SJCRH30 (cell line): ENCODE results near the gene VPS9D1. TPM values are rescaled to one million over a fixed set of nuclear protein-coding genes. Genes with fewer than 3 reads are reported as not detected.
A peak's percentile ranks its signal among the peaks of the same experiment; 100 is the strongest.
"Not testable (repeated sequence)": the region's sequence is repeated elsewhere in the genome, so short reads cannot be mapped to it uniquely, and the experiment has no call there.

Experiments
- DNase-seq, 2 experiments: peaks; one replicate each; pipeline ENCODE4 v3.0.0-alpha.2; 2015 to 2020
- H3K27ac ChIP-seq: fragments of 250-450 bp; sonication (Bioruptor Pico); 2 replicates; pipeline ENCODE4 v1.5.1; 2020; ENCODE audit warnings: mild to moderate bottlenecking, moderate library complexity
- H3K27me3 ChIP-seq: fragments of 250-450 bp; sonication (Bioruptor Pico); 2 replicates; pipeline ENCODE4 v1.5.1; 2020; ENCODE audit warnings: mild to moderate bottlenecking, moderate library complexity
- H3K36me3 ChIP-seq: fragments of 250-450 bp; sonication (Bioruptor Pico); 2 replicates; pipeline ENCODE4 v1.5.1; 2020; ENCODE audit warnings: mild to moderate bottlenecking, moderate library complexity
- H3K4me1 ChIP-seq: fragments of 250-450 bp; sonication (Bioruptor Pico); 2 replicates; pipeline ENCODE4 v1.5.1; 2020; ENCODE audit warnings: mild to moderate bottlenecking, moderate library complexity
- H3K4me3 ChIP-seq: fragments of 250-450 bp; sonication (Bioruptor Pico); 2 replicates; pipeline ENCODE4 v1.5.1; 2020; ENCODE audit warnings: mild to moderate bottlenecking, moderate library complexity
- H3K9me3 ChIP-seq: fragments of 250-450 bp; sonication (Bioruptor Pico); replicated peaks from 2 replicates; pipeline ENCODE4 v1.5.1; 2020; ENCODE audit warnings: mild to moderate bottlenecking, moderate library complexity
- total RNA-seq: library from RNA; depleted of rRNA; stranded (reverse); fragments of >200 nt; shearing (Covaris generic); gene quantifications from 2 replicates; pipeline ENCODE4 v1.2.3, GENCODE V29; 2014

Gene VPS9D1
- total RNA-seq, 1 experiment from 2014 or later: 2.5 TPM

DNA sequence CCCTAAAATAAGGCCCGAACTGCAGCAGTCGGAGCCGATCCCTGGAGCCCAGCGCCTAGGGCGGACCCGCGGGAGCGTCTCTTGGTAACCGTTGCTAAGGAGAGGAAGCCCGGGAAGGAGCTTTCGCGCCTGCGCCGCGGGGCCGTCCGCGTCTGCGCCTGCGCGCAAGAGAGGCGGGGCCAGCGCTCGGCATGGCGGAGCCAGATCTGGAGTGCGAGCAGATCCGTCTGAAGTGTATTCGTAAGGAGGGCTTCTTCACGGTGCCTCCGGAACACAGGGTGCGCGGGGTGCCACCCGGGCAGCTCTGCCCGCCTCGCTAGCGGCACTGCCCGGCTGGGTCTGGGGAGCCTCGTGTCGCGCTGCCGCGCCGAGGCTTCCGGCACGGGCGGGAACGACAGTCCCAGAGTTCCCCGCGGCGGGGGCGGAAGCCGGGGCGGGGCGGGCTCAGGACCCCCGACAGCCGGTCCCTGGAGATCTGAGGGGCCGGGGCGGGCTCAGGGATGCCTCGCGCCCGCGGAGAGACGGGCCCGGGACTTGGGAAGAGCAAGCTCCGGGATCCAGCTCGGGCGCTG is 34.1 kb downstream of the VPS9D1 start, which contains the start of gene CDK10:
TSS of gene CDK10 (plus strand) at position 170 of the 572 bp plus-strand sequence. CDS start at position 192, 22 bp downstream.
- H3K4me1 ChIP-seq: 0 out of 2 replicates have a peak, but pooled peaks cover 3% of the 10 kb centered on the region
- H3K4me3 ChIP-seq: peak within 1 kb of the TSS; percentile 84
- peaks cover 4% of the 10 kb centered on the region; the same call in 1 of the 2 replicates for H3K9me3 ChIP-seq
- no peaks in the 10 kb centered on the region for H3K27me3 ChIP-seq
- DNase-seq: peak; percentile 94 to 96
- peak within 1 kb of the TSS; percentile 90 for H3K27ac ChIP-seq
- H3K36me3 ChIP-seq: peaks cover 20% of the 10 kb centered on the region

GRCh38 chr16:89685916-89686315 is 34.8 kb downstream of the VPS9D1 start:
- Histone ChIP-seq H3K4me3 (no peak overlapping the region), H3K27me3 (no peaks in the 10 kb centered on the region), H3K36me3 (peaks cover 16% of the 10 kb centered on the region; the same call in 1 of the 2 replicates), H3K4me1 (0 out of 2 replicates have a peak, but pooled peaks cover 3% of the 10 kb centered on the region), H3K9me3 (peaks cover 4% of the 10 kb centered on the region; the same call in 1 of the 2 replicates), H3K27ac (no peak overlapping the region)
- DNase-seq: no peak

- no peak overlapping the region for H3K4me3 ChIP-seq
- H3K27me3 ChIP-seq: no peaks in the 10 kb centered on the region
- no peaks in the 10 kb centered on the region for H3K4me1 ChIP-seq
- peaks cover 19% of the 10 kb centered on the region for H3K9me3 ChIP-seq
- DNase-seq: peak in 1 of 2 experiments; percentile 32
- no peak overlapping the region for H3K27ac ChIP-seq
- H3K36me3 ChIP-seq: no peaks in the 10 kb centered on the region
Observed at GRCh38 chr16:89678258-89678657, 42.4 kb downstream of the VPS9D1 start.

DNA sequence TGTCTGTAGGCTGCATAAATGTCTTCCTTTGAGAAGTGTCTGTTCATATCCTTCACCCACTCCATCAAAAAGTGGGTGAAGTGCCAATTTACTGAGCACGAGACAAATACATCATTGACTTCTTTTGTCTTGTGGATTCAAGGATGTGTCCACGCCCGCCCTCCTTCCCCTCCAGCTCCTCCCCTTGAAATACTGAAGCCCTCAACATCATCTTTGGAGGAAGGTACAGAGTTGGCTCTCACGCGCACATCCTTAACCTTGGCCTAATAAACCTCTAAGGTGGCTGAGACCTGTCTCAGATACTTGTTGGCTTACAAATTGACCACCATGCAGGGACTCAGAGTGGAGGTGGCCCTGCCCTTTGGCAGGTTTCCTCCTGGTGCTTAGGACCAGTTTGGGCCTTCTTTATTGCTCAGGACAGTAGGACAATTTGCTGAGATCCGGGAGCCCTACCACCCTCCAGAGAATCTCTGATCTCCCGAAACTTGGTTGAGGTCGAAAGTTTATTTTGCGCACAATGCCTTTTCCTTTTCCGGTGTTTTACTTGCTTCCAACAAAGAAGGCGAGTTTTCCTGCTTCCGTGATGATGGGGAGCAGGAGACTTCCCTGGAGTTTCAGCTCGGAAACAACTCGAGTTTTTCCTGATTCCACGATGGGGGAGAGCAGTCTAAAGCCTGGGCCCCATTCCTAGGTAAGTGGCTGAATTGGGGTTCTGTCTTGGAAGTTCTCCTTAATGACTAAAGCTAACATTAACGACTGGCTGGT is 48.3 kb downstream of the VPS9D1 start:
- H3K27ac ChIP-seq: no peak overlapping the region
- DNase-seq: no peak
- no peaks in the 10 kb centered on the region for H3K4me1 ChIP-seq
- H3K9me3 ChIP-seq: 0 out of 2 replicates have a peak, but pooled peaks cover 5% of the 10 kb centered on the region
- no peak overlapping the region for H3K4me3 ChIP-seq
- H3K27me3 ChIP-seq: no peaks in the 10 kb centered on the region
- no peaks in the 10 kb centered on the region for H3K36me3 ChIP-seq

DNA sequence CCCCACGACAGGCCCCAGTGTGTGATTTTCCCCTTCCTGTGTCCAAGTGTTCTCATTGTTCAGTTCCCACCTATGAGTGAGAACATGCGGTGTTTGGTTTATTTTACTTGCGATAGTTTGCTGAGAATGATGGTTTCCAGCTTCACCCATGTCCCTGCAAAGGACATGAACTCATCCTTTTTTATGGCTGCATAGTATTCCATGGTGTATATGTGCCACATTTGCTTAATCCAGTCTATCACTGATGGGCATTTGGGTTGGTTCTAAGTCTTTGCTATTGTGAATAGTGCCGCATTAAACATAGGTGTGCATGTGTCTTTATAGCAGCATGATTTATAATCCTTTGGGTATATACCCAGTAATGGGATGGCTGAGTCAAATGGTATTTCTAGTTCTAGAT is 49.1 kb downstream of the VPS9D1 start:
- H3K4me3 ChIP-seq, H3K36me3 ChIP-seq, H3K4me1 ChIP-seq, H3K9me3 ChIP-seq, DNase-seq, H3K27ac ChIP-seq, H3K27me3 ChIP-seq: not testable (repeated sequence)

DNA sequence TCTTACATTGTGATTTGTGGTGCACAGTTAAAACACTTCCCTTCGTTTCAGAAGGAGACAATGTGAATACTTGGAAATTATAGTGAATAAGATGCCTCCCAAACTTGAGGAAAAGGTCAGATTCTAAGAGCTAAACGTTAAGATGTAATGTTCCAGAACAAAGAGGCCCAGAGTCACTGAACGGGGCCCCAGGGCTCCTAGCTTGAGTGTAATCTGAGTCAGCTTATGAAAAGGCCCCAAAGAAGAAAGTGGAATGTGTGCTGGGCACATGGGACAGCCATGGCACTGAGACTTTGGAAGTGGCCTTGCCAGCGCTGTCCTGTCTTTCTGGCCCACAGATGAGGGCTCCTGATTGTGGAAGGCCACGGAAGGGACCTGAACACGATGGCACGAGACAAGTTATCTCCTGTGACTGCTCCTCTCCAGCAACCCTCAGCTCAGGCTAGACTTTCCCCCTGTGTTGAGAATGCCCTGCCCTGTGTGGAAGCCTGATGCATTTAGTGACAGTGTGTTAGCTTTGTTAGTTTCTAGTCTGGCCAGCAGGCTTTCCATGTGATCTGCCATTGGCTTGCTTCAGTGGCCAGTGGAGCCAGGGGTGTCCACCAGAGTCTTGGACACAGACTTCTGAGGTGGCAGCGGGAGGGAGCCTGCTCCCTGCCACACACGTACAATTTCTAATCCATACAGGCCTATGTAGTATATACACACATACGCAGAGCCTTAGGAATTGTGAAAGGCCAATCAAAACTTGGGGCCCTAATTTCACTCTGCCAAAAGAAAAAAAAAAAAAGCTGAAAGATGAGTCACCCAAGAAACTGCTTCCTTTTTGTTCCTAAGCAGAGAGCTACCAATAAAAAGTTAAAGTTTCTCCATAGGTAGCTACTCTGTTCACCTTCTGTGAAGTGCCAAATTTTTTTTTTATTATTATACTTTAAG is 49.9 kb downstream of the VPS9D1 start:
- Histone ChIP-seq H3K4me1 (no peaks in the 10 kb centered on the region), H3K27ac (no peak overlapping the region)
- DNase-seq: no peak

GRCh38 chr16:89669755-89670154 is 50.9 kb downstream of the VPS9D1 start:
- Histone ChIP-seq H3K27me3 (no peaks in the 10 kb centered on the region), H3K9me3 (no peaks in the 10 kb centered on the region), H3K36me3 (0 out of 2 replicates have a peak, but pooled peaks cover 7% of the 10 kb centered on the region), H3K27ac (no peak overlapping the region), H3K4me3 (no peak overlapping the region), H3K4me1 (no peaks in the 10 kb centered on the region)
- DNase-seq: no peak

More for the DNA sequence above, 49.9 kb downstream of the VPS9D1 start:
- Histone ChIP-seq H3K9me3 (no peaks in the 10 kb centered on the region), H3K36me3 (no peaks in the 10 kb centered on the region), H3K4me3 (no peak overlapping the region), H3K27me3 (no peaks in the 10 kb centered on the region)

GRCh38 chr16:89668790-89669158 is 51.9 kb downstream of the VPS9D1 start:
- DNase-seq: no peak
- Histone ChIP-seq H3K36me3 (peaks cover 14% of the 10 kb centered on the region), H3K27ac (no peak overlapping the region), H3K4me3 (no peak overlapping the region), H3K4me1 (no peaks in the 10 kb centered on the region), H3K27me3 (no peaks in the 10 kb centered on the region), H3K9me3 (no peaks in the 10 kb centered on the region)

- no peaks in the 10 kb centered on the region for H3K9me3 ChIP-seq
- H3K27ac ChIP-seq: no peak overlapping the region
- H3K27me3 ChIP-seq: no peaks in the 10 kb centered on the region
- H3K36me3 ChIP-seq: peaks cover 24% of the 10 kb centered on the region
- H3K4me3 ChIP-seq: no peak overlapping the region
- DNase-seq: no peak
- no peaks in the 10 kb centered on the region for H3K4me1 ChIP-seq
Observed at GRCh38 chr16:89667633-89668032, 53.1 kb downstream of the VPS9D1 start.

- H3K27me3 ChIP-seq, H3K9me3 ChIP-seq, H3K4me1 ChIP-seq, H3K4me3 ChIP-seq, H3K27ac ChIP-seq: not testable (repeated sequence)
- DNase-seq: peak; percentile 36 to 45
- H3K36me3 ChIP-seq: peaks cover 28% of the 10 kb centered on the region
Observed at GRCh38 chr16:89667000-89667399, 53.7 kb downstream of the VPS9D1 start.

- H3K36me3 ChIP-seq: peaks cover 46% of the 10 kb centered on the region
- not testable (repeated sequence) for DNase-seq, H3K27ac ChIP-seq
Observed at GRCh38 chr16:89664238-89664637, 56.5 kb downstream of the VPS9D1 start.

GRCh38 chr16:89661215-89661614 is 59.5 kb downstream of the VPS9D1 start:
- no peak for DNase-seq
- H3K36me3 ChIP-seq: peaks cover 46% of the 10 kb centered on the region
- no peak overlapping the region for H3K4me3 ChIP-seq

More at GRCh38 chr16:89664238-89664637, 56.5 kb downstream of the VPS9D1 start:
- not testable (repeated sequence) for H3K4me3 ChIP-seq, H3K4me1 ChIP-seq, H3K27me3 ChIP-seq, H3K9me3 ChIP-seq

DNA sequence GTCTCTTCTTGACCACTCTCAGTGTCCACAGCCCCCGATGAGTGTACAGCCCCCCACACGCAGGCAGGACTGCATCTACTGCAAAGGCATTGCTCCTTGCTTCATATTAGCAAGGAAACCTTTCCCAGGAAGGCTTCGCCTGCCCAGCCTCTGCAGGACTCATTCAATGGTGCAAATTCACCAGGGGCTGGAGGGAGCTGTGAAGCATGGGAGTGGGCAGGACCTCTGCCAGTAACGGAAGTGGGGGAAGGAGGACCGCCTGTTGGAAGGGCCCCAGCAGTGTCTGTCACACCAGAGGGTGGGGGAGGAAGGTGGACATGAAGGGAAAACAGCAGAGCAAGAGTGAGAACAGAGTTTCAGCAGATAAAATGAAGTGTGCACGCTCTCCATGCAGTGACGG is 60.6 kb downstream of the VPS9D1 start:
- peaks cover 4% of the 10 kb centered on the region; the same call in 1 of the 2 replicates for H3K4me1 ChIP-seq
- H3K27ac ChIP-seq: no peak overlapping the region
- H3K36me3 ChIP-seq: peaks cover 42% of the 10 kb centered on the region
- no peaks in the 10 kb centered on the region for H3K27me3 ChIP-seq
- H3K4me3 ChIP-seq: no peak overlapping the region
- DNase-seq: no peak
- H3K9me3 ChIP-seq: no peaks in the 10 kb centered on the region

More at GRCh38 chr16:89661215-89661614, 59.5 kb downstream of the VPS9D1 start:
- Histone ChIP-seq H3K9me3 (no peaks in the 10 kb centered on the region), H3K4me1 (peaks cover 4% of the 10 kb centered on the region; the same call in 1 of the 2 replicates), H3K27me3 (no peaks in the 10 kb centered on the region), H3K27ac (no peak overlapping the region)

DNA sequence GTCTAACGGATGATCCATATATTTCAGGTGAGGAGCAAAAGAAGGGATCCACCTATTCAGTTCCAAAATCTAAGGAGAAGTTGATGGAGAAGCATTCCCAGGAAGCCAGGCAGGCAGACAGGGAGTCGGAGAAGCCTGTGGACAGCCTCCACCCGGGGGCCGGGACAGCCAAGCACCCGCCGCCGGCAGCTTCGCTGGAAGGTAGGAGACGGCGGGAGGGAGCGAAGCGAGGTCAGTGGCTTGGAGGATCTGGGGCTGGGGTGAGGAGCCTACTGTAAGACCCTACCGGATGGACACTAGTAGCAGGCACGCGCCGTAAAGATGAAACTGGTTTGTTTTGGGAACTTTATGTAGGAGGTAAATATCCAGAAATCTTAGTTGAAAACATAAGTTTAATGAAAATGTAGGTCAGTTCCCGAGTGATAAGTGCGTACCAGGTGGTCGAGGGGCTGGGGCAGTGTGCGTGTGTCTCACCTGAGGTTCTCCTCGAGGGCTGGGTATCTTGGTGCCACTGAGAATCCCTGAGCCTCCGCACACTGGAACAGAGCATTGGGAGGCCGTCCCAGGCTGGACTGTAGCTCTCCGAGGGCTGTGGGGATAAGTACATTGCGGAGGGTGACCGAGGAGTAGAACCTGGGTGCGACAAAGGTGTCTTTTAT is 62.3 kb downstream of the VPS9D1 start:
- DNase-seq: peak; percentile 49 to 55

More for the DNA sequence above, 62.3 kb downstream of the VPS9D1 start:
- no peaks in the 10 kb centered on the region for H3K27me3 ChIP-seq
- peak overlapping the region; percentile 48 for H3K27ac ChIP-seq
- H3K36me3 ChIP-seq: peaks cover 27% of the 10 kb centered on the region
- H3K9me3 ChIP-seq: no peaks in the 10 kb centered on the region
- peaks cover 4% of the 10 kb centered on the region; the same call in 1 of the 2 replicates for H3K4me1 ChIP-seq
- peak overlapping the region; percentile 93 for H3K4me3 ChIP-seq
